Measurements from ENCODE around the gene CNOT3. TPM values are rescaled to one million over a fixed set of nuclear protein-coding genes. Genes with fewer than 3 reads are reported as not detected.
"Not testable (repeated sequence)": the region's sequence is repeated elsewhere in the genome, so short reads cannot be mapped to it uniquely, and the experiment has no call there.

CNOT3 gene
- total RNA-seq, 1 donor from 2014 or later: 20.7 TPM

- Histone ChIP-seq H3K4me3 (ENCODE audit: low read depth, low read length) (peak overlapping the region; percentile 77), H3K36me3 (ENCODE audit: control insufficient read depth, insufficient read depth, low read length) (peaks cover 2% of the 10 kb centered on the region), H3K27me3 (ENCODE audit: control insufficient read depth, insufficient read depth, low read length) (no peaks in the 10 kb centered on the region)
- DNase-seq (ENCODE audit: low read depth): no peak
- no peak for TF ChIP-seq CTCF (IDR thresholded peaks at IDR 0.05; ENCODE audit: insufficient read depth, low read length, poor library complexity, severe bottlenecking)
Observed at GRCh38 chr19:54191811-54192453, 54.4 kb downstream of the CNOT3 start.

GRCh38 chr19:54193011-54193410, 55.4 kb downstream of the CNOT3 start:
- DNase-seq (ENCODE audit: low read depth): no peak
- H3K27me3 ChIP-seq (ENCODE audit: control insufficient read depth, insufficient read depth, low read length): no peaks in the 10 kb centered on the region
- no peaks in the 10 kb centered on the region for H3K36me3 ChIP-seq (ENCODE audit: control insufficient read depth, insufficient read depth, low read length)
- TF ChIP-seq CTCF (IDR thresholded peaks at IDR 0.05; ENCODE audit: insufficient read depth, low read length, poor library complexity, severe bottlenecking): no peak
- no peak overlapping the region for H3K4me3 ChIP-seq (ENCODE audit: low read depth, low read length)

- not testable (repeated sequence) for H3K27me3 ChIP-seq (ENCODE audit: control insufficient read depth, insufficient read depth, low read length); DNase-seq (ENCODE audit: low read depth); H3K36me3 ChIP-seq (ENCODE audit: control insufficient read depth, insufficient read depth, low read length); H3K4me3 ChIP-seq (ENCODE audit: low read depth, low read length)
Observed at GRCh38 chr19:54194463-54194862, 56.9 kb downstream of the CNOT3 start.

GRCh38 chr19:54196536-54196935, 59.0 kb downstream of the CNOT3 start:
- no peak overlapping the region for H3K4me3 ChIP-seq (ENCODE audit: low read depth, low read length)
- H3K36me3 ChIP-seq (ENCODE audit: control insufficient read depth, insufficient read depth, low read length): no peaks in the 10 kb centered on the region
- no peak for DNase-seq (ENCODE audit: low read depth)
- H3K27me3 ChIP-seq (ENCODE audit: control insufficient read depth, insufficient read depth, low read length): no peaks in the 10 kb centered on the region
- no peak for TF ChIP-seq CTCF (IDR thresholded peaks at IDR 0.05; ENCODE audit: insufficient read depth, low read length, poor library complexity, severe bottlenecking)

- H3K4me3 ChIP-seq (ENCODE audit: low read depth, low read length): no peak overlapping the region
- no peaks in the 10 kb centered on the region for H3K27me3 ChIP-seq (ENCODE audit: control insufficient read depth, insufficient read depth, low read length)
- TF ChIP-seq CTCF (IDR thresholded peaks at IDR 0.05; ENCODE audit: insufficient read depth, low read length, poor library complexity, severe bottlenecking): no peak
- DNase-seq (ENCODE audit: low read depth): no peak
- H3K36me3 ChIP-seq (ENCODE audit: control insufficient read depth, insufficient read depth, low read length): no peaks in the 10 kb centered on the region
Observed at GRCh38 chr19:54197121-54197520, 59.6 kb downstream of the CNOT3 start.

- Histone ChIP-seq H3K27me3 (ENCODE audit: control insufficient read depth, insufficient read depth, low read length) (no peaks in the 10 kb centered on the region), H3K4me3 (ENCODE audit: low read depth, low read length) (no peak overlapping the region), H3K36me3 (ENCODE audit: control insufficient read depth, insufficient read depth, low read length) (peaks cover 3% of the 10 kb centered on the region)
- no peak for DNase-seq (ENCODE audit: low read depth)
- TF ChIP-seq CTCF (IDR thresholded peaks at IDR 0.05; ENCODE audit: insufficient read depth, low read length, poor library complexity, severe bottlenecking): no peak
Observed at GRCh38 chr19:54199401-54199800, 61.8 kb downstream of the CNOT3 start.

Measured in kidney epithelial cell (primary cell).